ENCODE data around the gene ALX1.

ALX1 gene

GRCh38 chr12:85280165-85280983 is at the start of gene ALX1:
Gene ALX1 (plus strand): TSS chr12:85280220. CDS start chr12:85280262, 42 bp downstream.
- no peak for DNase-seq

DNA sequence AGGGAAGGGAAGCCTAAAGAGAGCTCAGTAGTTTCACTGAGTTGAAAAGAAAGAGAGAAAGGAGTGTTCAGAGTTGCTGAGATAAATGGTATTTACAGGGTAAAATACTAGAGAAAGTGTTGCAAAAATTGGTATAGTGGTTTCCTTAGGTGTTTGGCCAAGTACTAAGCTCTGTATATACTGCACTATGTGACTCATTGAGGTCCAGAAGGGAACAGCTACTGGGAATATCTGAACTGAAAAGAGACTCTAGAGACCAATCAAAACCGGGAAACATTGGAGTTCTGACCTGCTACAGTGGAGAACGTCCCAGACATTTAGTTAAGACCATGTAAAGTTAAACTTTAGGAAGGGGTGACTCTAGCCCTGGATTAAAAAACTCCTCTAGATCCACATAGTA is 42.7 kb upstream of the ALX1 start:
- DNase-seq = no peak

DNA sequence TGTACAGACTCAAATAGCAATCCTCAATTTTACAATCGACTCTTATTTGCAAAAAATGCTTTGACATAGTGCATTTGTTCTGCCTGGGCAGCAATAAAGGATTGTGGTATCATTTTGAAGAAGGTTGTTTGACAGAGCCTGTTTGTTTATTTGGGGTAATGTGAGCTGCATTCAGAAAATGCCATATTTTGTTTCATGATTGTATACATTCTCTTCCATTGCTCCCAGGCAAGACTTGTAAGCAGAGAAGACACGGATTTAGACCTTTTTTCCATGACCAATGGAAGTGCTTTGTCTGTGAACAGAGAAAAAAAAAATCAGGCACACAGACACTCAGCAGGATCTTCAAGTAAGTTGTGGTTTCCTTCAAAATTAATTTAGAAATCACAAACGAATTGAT is 35.5 kb upstream of the ALX1 start:
- DNase-seq = no peak

- DNase-seq = no peak
These were observed 26.2 kb upstream of the ALX1 start for GRCh38 chr12:85253853-85254252.

GRCh38 chr12:85257671-85258070 is 22.3 kb upstream of the ALX1 start:
- DNase-seq = no peak

- no peak for DNase-seq
These were observed 19.6 kb upstream of the ALX1 start for GRCh38 chr12:85260447-85260846.

GRCh38 chr12:85260896-85261295 is 19.1 kb upstream of the ALX1 start:
- no peak for DNase-seq

GRCh38 chr12:85266356-85266755 is 13.7 kb upstream of the ALX1 start:
- DNase-seq = no peak

GRCh38 chr12:85273381-85274314 is 6.4 kb upstream of the ALX1 start:
- DNase-seq = no peak

GRCh38 chr12:85274315-85274651 is 5.7 kb upstream of the ALX1 start:
- no peak for DNase-seq

GRCh38 chr12:85275374-85275773 is 4.6 kb upstream of the ALX1 start:
- DNase-seq = no peak

GRCh38 chr12:85277191-85277590 is 2.8 kb upstream of the ALX1 start:
- DNase-seq = no peak

GRCh38 chr12:85277900-85278597 is 2.0 kb upstream of the ALX1 start:
- no peak for DNase-seq

DNA sequence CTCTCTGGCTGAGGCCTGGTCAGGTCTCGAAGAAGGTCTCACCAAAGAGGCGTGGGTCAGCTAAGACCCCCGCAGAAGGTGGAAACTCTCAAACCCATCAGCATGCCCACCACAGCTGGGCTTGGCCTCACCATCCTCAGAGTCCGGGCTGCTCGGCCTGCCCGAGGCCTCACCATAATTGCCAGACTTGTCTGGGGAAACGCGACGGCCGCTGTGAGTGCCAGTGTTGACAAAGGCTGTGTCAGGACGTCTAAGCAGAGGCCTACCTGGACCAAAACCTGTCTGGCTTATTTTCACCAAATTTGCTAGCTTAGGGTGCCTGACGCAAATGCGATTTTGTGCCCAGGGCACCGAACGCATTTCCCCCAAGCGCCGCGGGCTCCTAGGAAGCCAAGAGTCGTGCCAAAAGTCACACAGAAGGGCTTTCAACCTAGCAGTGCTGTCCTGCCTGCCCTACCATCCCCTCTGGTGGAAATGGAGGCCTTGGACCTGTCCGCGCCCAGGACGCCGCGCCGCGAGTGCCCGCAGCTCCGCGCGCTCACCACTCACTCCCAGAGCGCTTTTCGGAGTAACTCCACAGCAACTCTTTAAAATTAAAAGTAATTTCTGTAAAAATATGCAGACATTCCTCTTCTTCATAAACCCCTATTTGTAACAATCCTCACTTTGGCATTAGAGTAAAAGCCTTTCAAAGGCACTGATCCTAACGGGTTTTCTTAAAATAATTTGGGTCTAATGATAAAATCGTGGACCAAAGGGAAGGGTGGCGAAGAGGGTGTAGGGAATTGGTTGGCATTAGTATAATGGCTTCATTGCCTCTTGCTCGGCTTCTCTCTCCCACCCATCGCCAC is 1.2 kb upstream of the ALX1 start:
- DNase-seq = no peak

DNA sequence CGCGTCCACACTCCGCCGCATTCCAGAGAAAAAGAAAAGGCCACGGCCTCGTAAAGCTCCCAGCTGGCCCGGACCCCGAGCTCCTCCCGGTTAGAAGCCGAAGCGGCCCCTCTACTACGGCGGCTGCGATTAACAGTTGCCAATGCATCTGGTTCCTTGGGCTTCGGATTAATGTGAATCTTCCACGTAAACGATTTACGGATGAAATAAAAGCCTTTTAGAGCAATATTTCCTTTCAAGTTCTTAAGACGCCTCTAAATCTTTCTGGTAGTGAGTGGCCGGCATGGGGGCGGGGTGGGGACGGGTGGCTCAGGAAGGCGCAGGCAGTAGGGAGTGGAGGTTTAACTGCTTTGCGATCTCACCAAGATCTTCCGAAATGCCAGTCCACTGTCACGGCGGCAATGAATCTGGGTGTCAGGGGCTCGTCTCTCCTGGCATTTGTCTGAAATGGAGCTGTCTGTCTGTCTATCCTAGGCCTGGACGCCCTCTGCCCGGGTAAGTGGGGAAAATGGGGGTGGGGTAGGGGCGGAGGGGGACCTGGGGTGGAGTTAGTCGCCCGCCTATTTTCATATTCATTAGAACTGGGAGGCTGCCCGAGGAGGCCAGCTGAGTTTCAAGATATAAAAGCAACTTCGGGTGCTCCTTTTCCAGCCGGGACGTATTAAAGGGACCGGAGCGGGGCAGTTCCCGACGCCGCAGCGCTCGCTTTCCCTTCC is 413 bp upstream of the ALX1 start:
- DNase-seq = no peak

- DNase-seq = no peak
These were observed 1.1 kb downstream of the ALX1 start for GRCh38 chr12:85280984-85281630.

- no peak for DNase-seq
These were observed 1.8 kb downstream of the ALX1 start for GRCh38 chr12:85281636-85282312.

GRCh38 chr12:85283560-85283959 is 3.5 kb downstream of the ALX1 start:
- DNase-seq = no peak

DNA sequence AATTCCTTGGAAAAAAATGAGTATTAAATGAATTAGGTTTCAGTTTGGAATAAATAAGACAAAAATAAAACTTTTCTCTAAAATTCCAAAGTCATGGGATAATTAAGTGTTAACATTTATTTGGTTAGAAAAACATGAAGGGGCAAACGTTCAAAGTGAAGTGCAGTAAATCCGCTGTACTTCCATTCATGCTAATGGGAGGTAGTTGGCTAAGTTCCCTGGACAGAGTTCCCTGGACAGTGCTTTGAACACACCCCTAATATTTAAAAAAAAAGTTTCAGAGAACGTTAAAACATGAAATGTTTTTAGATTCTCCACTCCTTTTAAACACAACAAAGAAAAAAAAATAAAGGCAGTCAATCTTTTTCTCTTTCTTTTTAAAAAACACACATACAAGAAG is 16.3 kb downstream of the ALX1 start:
- DNase-seq = no peak

GRCh38 chr12:85299053-85299452 is 19.0 kb downstream of the ALX1 start:
- no peak for DNase-seq

DNA sequence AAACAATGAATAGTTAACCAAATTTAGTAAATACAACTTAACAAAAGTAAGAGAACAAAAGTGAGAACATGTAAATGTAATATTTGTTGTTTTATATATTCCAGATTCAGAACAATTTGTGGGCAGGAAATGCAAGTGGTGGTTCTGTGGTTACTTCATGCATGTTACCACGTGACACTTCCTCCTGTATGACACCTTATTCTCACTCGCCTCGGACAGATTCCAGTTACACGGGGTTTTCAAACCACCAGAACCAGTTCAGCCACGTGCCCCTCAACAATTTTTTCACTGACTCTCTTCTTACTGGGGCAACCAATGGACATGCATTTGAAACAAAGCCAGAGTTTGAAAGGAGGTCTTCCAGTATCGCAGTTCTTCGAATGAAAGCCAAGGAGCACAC is 21.0 kb downstream of the ALX1 start:
- no peak for DNase-seq
